HG03159 (cell line): ENCODE measurements around the gene CCNY.

Experiments
- ATAC-seq: cut with Tn5 transposase; IDR thresholded peaks from one replicate; pipeline ENCODE4 v1.9.1; 2021; ENCODE audit warnings: mild to moderate bottlenecking, moderate library complexity; ENCODE audit not compliant: unreplicated experiment

The CCNY gene

DNA sequence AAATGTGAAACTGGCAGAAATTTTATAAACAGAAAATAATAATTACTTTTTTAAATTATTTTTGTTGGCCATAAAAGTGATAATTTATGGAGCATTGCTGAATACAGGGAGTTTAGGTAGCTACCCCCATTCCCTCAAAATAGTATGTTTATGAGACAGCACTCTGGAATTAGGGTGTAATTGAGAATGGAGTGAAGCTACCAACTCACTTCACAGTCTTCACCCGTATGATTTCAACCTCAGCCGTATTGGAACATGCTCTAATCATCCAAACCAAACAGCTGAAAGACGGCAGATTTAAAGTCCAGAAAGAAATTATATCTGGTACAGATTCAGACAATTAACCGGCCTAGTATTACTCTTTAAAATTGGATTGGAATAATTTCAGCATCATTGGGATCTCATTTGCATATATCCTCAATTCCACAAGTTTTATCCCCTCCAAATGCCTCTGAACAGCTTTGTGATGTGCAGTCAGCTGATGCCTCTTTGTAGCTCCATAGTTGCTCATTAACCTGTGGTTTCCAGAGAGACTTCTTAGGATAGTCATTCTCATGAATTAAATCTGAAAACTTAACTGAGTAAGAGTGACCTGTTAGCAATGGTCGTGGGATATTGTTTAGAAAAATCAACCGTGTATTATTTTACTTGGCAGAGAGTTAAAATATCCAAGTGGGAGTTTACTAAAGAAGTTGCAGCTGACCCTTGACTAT, 209.7 kb downstream of the CCNY start:
- no peak for ATAC-seq

DNA sequence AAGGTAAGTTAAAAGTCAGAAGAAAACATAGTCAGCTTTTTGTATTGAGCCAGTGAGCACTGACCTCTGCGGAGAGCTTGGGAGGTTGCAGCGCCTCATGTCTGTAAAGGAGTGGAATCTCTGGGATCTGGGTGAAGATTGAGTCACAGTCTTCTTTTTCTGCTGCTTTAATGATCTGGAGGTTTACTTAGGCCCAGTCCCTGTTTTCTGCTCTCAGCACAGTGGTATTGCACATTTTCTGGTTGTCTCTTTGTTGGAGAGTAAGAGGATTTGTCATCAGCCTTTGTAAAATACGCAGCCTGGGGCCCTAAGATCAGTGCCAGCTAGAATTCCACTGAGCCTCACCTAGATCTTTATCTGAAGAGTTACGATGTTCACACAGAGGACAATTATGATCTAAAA, 210.5 kb downstream of the CCNY start:
- ATAC-seq = no peak

DNA sequence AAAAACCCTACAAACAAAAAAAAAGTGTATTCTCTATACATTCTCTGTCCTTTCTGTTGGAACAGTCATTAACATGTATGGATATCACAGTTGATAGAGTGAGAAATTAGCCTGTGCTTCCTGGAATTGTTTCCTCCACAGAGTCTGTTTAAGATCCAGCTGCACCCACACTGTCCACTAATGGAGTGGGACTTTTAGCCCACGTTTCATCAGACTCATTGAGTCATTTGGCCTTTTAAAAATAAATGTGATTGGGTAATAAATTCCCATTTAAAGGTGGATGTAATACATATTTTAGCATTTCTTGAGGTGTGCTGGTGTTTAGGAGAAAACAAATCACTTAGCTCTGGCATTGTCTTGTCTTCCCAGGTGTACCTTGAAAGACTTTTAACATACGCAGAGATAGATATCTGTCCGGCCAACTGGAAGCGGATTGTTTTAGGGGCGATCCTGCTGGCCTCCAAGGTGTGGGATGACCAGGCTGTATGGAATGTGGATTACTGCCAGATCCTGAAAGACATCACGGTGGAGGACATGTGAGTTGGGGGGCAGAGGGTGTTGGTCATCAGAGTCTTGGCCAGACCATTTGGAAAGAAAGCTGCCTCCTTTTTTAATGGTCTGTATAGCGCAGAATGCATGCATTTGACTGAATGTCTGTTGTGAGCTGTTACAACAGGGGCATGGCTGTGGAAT, 216.5 kb downstream of the CCNY start:
- ATAC-seq = no peak

DNA sequence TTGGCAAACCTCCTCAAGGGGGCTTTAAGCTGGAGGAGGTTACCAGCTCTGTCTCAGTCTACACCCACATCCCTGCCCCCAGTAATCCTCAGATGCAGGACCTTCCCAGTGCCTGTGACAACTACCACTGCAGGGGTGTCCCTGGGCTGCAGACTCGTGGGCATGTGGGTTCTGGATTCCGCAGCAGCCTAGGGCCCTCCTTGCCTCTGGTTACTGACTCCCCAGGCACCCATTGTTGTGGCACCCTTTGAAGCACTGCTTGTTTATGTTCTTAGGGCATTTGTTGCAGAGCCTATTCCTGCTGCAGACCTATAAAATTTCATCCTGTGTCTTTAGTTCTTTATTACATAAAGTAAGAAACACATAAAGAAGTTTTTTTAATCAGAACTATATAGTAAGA, 217.7 kb downstream of the CCNY start:
- no peak for ATAC-seq

DNA sequence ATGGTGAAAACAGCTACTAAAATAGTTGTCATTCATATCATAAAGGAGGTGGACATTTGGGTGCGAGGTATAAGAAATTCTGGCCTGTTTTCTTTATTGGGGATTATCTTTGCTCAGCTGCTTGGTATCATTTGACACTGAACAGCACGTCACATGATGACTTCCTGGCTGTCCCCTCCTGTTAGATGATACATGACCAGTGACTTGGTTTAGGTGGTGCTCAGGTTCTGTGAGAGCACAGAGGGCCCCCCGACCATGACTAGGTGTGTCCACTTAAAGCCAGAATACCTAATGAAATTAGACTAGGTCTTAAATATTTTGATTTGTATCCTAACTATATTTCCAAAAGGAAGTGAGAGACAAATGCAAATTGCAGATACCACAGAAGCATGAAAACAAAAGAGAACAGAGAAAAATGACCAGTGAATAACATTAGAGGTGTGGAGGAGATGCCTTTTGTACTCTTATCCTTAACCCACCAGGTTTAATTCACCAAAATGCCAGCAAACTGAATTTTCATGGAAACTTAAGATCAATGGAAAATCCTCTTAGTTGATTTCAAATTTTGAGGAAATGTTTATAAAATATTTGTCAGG, 218.2 kb downstream of the CCNY start:
- ATAC-seq = peak; percentile 63

DNA sequence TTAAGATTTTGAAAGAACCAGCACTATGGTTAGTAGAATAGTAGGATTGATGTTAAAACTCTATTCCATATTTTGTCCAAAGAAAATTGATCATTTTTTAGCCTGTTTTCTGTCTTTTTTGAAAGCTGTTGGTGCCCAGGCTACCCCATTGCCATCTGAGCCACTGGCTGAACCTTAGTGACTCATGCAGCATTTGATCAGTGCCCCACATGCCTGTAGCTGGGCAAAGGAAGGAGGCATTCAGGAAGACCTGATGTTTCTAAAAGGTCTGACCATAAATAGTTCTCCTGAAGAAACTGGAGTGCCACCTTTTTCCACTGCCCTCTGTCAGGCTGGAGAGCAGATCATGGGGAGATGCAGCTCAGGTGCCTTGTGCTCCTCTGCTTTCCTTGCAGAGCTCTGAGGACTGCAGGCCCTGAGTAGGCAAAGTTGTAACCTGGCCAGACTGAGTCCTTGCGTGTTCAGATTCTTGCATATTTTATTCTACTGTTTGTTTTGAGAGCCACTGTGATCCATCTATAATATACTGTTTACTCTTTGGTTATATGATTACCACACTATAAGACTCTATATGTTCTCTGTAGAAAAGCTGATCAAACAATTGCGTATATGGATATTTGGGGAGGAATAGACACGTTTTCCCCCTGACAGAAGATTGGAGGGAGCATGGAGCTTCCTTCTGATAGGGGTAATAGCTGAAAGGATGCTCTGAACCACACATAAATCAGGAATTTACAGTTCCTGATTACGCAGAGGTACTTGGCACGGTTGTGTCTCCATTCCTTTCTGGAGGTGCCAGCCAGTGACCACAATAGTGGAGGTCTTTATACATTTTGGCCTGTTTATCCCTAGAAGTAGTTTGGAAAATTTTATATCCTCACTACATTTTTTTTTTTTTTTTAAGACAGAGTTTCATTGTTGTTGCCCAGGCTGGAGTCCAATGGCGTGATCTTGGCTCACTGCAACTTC, 219.9 kb downstream of the CCNY start:
- ATAC-seq = no peak

DNA sequence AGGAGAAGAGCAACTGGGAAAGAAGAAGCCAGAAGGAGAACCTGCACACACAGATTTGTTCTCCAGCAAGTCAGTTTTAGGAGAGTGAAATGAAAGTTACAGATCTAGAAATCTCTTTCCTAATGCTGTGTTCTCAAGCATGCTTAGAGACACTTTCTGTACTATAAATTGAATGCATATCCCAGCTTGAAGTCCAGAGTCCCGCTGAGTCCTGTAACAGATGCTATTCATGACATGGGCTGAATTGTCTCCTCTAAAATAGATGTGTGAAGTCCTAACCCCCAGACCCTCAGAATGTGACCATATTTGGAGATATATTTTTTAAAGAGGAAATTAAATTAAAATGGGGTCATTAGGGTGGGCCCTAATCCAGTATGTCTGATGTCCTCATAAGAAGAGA, 222.0 kb downstream of the CCNY start:
- no peak for ATAC-seq

DNA sequence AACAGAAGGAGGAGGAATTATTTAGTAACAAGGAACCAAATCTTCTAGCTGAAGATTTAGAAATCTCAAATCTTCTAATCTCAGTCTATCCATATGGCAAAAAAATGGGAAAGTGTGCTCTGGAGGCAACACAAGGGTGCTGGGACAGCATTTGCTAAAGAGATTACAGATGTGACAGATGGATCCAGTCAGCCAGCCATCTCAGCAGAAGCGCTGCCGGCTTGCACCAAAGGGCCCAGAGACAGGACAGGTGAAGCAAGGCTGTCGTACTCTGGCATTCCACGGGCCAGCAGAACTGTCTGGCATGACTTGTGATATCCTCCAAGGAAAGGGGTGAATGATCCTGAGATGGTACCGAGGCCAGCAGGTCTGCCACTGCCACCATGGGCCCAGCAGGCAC, 223.1 kb downstream of the CCNY start:
- no peak for ATAC-seq

DNA sequence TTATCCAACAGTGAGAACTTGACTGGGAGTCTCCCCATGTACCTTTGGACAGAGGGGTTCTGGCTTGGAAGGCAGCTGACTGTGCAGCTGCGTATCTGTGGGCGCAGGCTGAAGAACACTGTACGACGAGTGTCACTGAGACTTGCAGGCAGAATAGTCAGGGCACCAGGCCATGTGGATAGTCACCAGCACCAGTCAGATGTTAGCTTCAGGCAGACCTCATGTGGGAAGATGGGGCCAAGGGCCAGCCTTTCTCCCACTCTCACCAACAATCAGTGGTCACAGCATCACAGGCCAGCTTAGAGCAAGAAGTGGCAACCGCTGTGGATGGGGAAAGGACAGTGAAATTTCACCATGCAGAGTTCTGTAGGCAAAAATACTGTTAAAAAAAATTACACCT, 225.4 kb downstream of the CCNY start:
- ATAC-seq = no peak

DNA sequence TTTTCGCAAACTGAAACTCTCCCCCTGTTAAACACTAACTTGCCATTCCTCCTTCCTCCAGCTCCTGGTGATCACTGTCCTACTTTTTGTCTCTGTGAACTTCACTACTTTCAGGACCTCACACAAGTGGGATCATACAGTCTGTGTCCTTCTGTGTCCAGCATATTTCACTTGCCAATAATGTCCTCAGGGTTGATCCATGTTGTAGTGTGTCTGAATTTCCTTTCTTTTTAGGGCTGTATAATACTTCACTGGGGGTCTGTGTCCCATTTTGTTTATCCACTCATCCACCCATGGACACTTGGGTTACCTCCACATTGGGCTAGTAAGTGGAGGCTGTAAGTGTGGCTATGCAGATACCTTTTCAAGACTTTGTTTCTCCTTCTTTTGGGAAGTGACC, 226.1 kb downstream of the CCNY start:
- ATAC-seq = no peak

DNA sequence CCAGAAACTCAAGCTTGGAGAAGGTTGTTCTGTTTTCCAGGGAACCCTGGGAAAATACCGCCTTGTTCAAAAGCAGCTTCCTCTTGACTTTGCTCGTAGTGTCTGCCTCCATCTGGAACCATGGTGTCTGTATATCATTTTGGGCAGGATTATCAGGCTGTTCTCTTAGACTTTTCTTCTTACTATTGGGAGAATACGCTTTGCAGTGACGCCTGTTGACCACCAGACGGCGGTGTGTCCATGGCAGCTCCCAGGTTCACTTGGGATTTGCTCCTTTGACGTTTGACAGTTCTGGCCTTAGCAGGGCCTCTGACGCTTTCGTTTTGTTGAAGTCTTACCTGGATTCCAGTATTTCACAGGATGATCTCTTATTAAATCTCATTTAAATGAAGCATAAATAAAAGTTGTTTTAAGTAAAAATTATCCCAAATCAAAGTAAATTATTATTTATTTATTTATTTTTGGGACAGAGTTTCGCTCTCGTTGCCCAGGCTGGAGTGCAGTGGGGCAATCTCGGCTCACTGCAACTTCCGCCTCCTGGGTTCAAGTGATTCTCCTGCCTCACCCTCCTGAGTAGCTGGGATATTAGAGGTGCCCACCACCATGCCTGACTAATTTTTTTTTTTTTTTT, 227.1 kb downstream of the CCNY start:
- ATAC-seq = no peak

DNA sequence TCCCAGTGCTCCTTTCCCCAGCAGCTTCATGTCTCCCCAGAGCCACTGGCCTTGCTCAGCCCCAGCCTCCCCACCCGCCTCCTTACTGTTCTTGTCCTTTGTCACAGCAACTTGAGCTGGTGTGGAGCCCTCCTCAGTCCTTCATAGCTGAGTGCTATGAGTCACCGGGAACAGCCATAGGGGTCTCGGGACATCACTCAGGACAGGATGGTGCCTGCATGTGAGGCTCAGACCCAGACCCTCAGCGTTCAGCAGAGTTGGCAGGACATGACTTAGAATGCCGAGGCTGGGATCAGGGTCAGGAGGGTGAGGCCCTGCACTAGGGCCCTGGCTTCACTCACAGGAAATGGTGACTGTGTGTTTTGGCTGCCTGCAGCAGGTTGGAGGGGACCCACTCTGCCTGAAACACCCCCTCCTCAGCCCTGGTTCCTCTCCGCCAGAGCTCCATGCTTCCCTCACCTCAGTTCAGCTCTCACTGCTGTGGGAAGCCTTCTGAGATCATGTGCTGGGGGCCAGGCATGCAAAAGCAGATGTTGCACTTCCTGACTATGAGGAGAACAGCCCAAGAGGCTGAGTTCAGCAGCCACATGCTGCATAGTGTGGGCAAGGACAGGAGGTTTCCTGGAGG, 228.1 kb downstream of the CCNY start:
- peak; percentile 61 for ATAC-seq

DNA sequence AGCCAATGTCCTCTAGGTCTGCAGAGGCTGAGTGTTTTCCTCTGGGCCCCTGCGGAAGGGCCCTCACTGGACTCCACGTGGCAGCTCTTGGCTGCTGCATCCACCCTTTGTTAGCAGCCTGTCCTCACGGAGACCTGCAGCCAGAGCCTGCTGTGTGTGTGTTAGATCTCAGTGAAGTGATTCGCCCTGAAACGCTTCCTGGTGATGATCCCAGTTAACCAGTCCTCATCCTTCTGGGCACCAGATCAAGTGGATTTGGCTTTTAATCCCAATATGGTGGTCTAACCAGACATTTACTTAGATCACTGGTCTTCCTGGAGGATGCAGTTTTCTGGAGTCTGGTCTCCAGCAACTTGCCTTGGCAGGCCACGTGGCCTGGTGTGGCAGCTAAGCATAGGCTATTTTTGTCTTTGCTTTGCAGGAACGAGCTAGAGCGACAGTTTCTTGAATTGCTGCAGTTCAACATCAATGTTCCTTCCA, 229.3 kb downstream of the CCNY start:
- no peak for ATAC-seq

DNA sequence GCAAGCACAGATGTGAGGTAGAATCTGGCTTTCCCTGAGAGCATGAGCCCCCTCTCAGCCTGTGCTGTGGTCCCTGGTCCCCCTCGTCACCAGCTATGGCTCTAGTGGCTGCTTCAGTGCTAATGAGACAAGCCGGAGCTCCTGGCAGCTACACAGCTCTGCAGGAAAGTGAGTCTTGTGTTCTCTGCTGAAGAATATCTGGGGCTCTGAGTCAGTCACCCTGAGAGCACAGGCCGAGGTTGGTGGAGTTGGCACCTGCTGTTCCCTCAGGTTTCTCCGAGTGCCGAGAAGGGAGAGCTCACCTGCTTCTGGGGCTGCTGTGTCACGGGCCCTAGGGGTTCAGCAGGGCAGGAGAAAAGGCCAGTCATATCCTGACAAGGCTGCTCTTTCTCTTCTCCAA, 231.6 kb downstream of the CCNY start:
- no peak for ATAC-seq

DNA sequence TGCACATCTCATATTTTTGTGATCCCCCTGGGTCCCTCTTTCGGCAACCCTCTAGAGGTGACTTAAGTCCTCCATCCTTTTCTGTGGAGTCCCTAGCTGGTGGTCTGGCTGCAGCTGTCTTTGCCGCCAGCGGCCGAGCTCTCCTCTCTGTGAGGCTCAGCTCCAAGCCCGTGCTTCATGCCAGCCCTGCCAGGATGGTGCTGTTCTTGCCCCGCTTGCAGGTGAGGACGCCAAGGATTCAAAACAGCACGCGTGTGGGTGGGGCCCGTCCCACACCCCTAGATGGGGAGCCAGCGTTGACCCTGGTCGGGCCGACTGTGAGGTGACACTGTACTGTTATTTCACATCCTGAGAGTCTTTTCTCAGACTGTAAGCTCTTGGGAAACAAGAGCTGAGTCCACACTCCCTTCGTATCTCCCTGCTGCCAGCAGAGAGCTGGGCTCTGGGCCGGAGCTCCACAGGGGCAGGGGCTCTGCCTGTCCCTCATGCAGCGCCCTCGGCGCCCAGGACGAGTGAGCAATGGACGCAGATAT, 232.2 kb downstream of the CCNY start:
- no peak for ATAC-seq

DNA sequence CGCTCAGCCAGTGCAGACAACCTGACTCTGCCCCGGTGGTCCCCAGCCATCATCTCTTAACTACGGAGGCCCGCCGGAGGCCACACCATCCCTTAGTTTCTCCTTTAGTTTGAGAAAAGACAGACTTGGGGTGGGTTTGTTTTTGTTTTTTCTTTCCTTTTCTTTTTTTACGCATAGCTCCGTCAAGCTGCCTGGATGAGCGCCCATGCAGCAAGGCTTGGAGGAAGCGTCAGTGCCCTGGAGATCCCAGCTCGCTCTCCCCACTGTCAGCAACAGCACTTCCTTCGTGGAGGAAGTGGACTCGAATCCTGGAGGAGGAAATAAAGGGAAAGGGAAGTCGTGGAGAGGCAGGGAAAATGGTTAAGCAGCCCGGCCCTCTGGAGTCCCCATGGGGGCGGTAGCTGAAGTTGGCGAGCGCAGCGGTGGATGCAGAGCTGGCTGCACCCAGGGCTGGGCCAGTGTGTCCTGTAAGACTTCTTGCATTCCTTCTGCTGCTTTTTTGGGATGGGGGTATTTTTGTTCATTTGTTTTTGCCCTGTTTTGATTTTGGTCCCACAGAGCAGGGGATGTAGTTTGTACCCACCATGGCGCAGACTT, 232.9 kb downstream of the CCNY start:
- ATAC-seq = no peak

DNA sequence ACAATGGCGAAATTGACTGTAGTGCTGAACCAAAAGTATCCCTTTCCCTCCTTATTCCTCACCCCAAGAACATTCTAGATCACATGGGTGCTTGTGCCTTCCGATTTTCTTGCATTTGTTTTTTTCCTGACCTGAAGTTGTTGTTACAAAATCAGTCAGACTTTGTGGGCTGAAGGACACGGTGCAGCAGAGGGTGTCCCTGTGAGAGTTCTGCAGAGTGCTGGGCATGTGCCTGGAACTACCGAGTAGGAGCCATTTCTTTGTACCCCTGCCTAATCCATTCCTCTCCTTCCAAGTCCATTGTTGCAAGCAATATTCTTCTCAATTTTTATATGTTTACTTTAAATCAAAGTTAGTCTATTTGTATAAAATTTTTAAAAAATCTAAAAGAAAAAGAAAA, 233.5 kb downstream of the CCNY start:
- ATAC-seq = no peak

DNA sequence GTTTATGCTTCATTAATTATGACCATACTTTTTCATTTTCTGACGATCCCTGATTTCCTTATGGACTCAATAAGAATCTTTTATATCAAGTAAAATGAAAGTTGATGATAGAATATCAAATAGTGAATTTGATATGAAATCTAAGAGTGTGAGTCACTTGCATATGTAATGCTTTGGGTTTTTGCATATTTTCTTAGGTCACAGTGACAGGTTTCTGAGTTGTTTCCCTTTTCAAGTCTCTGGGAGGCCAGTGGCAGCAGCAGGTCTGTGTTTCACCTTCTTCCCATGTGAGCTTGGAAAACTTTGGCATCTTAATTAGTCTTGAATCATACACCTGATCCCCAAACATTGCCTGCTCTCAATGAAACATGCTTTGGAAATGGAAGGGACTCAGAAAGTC, 234.1 kb downstream of the CCNY start:
- no peak for ATAC-seq

DNA sequence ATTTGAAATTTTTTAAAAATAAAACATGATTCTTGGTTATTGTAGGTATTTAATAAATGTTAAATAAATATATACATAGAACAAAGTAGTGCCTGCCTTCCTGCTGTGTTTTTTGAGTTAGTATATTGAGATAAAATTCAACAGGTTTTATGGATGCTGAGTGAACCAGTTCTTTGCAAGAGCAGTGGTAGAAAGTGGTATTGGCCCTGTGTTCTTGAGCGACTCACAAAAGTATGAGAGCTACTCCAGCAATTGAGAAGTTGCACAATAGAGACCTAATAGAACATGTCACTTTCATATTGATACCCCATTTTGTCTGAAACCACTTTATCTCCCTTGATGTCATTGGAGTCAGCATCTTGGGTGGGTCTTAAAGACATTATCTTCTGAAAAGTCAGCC, 236.3 kb downstream of the CCNY start:
- ATAC-seq = no peak

DNA sequence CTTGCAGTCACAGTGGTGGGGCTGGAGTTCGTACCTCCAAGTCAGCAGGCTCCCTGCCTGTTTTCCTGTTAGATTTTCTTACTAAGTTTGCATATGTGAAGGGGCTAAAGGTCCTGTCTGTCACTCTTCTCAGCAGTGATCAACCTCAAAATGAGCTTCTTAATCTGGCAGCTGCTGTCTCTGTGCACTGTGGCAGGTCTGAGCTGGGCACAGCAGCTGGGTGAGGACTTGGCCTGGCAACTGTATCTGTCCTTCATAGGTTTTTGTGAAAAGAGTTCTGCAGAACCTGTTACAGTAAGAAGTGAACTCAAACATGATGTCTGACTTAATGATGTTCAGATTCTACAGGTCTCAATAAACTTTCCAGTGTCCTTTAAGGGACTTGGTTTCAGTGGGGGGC, 237.5 kb downstream of the CCNY start:
- no peak for ATAC-seq
